ENCODE measurements around the gene RIC3. TPM values are rescaled to one million over a fixed set of nuclear protein-coding genes. Genes with fewer than 3 reads are reported as not detected.

RIC3 gene
- total RNA-seq, 1 donor from 2014 or later: 8.9 TPM

GRCh38 chr11:8109675-8110074 is 59.1 kb downstream of the RIC3 start:
- DNase-seq (ENCODE audit: low read depth, low spot score): no peak
- H3K27me3 Mint-ChIP-seq (ENCODE audit: low read depth): no peaks in the 10 kb centered on the region
- peaks cover 4% of the 10 kb centered on the region for H3K9me3 Mint-ChIP-seq
- H3K4me1 Mint-ChIP-seq: no peaks in the 10 kb centered on the region
- H3K27ac Mint-ChIP-seq (ENCODE audit: unreplicated experiment): no peak overlapping the region
- no peak for TF ChIP-seq CTCF (conservative IDR thresholded peaks at IDR 0.05)
- no peak overlapping the region for H3K4me3 Mint-ChIP-seq
- peaks cover 6% of the 10 kb centered on the region for H3K36me3 Mint-ChIP-seq (ENCODE audit: low read depth)

GRCh38 chr11:8108421-8108820 is 60.4 kb downstream of the RIC3 start:
- Mint-ChIP-seq H3K9me3 (no peaks in the 10 kb centered on the region), H3K36me3 (ENCODE audit: low read depth) (no peaks in the 10 kb centered on the region), H3K27ac (ENCODE audit: unreplicated experiment) (no peak overlapping the region), H3K27me3 (ENCODE audit: low read depth) (no peaks in the 10 kb centered on the region), H3K4me3 (no peak overlapping the region), H3K4me1 (no peaks in the 10 kb centered on the region)
- TF ChIP-seq CTCF (conservative IDR thresholded peaks at IDR 0.05): no peak
- DNase-seq (ENCODE audit: low read depth, low spot score): no peak

GRCh38 chr11:8107642-8108041 is 61.2 kb downstream of the RIC3 start:
- no peaks in the 10 kb centered on the region for H3K36me3 Mint-ChIP-seq (ENCODE audit: low read depth)
- no peak overlapping the region for H3K4me3 Mint-ChIP-seq
- H3K27me3 Mint-ChIP-seq (ENCODE audit: low read depth): no peaks in the 10 kb centered on the region
- H3K4me1 Mint-ChIP-seq: no peaks in the 10 kb centered on the region
- H3K9me3 Mint-ChIP-seq: no peaks in the 10 kb centered on the region
- TF ChIP-seq CTCF (conservative IDR thresholded peaks at IDR 0.05): no peak
- no peak overlapping the region for H3K27ac Mint-ChIP-seq (ENCODE audit: unreplicated experiment)
- DNase-seq (ENCODE audit: low read depth, low spot score): no peak

- Mint-ChIP-seq H3K27me3 (ENCODE audit: low read depth) (no peaks in the 10 kb centered on the region), H3K4me1 (no peaks in the 10 kb centered on the region), H3K36me3 (ENCODE audit: low read depth) (no peaks in the 10 kb centered on the region), H3K9me3 (no peaks in the 10 kb centered on the region), H3K27ac (ENCODE audit: unreplicated experiment) (no peak overlapping the region), H3K4me3 (no peak overlapping the region)
- no peak for TF ChIP-seq CTCF (conservative IDR thresholded peaks at IDR 0.05)
- DNase-seq (ENCODE audit: low read depth, low spot score): no peak
Observed at GRCh38 chr11:8106679-8107078, 62.1 kb downstream of the RIC3 start.

GRCh38 chr11:8105666-8106065 is 63.2 kb downstream of the RIC3 start:
- H3K36me3 Mint-ChIP-seq (ENCODE audit: low read depth): no peaks in the 10 kb centered on the region

More at GRCh38 chr11:8105666-8106065, 63.2 kb downstream of the RIC3 start:
- Mint-ChIP-seq H3K27ac (ENCODE audit: unreplicated experiment) (peak overlapping the region; percentile 72), H3K4me3 (no peak overlapping the region), H3K9me3 (no peaks in the 10 kb centered on the region), H3K4me1 (no peaks in the 10 kb centered on the region), H3K27me3 (ENCODE audit: low read depth) (no peaks in the 10 kb centered on the region)
- DNase-seq (ENCODE audit: low read depth, low spot score): no peak
- no peak for TF ChIP-seq CTCF (conservative IDR thresholded peaks at IDR 0.05)
